AG09319 (cell line): Measurements from ENCODE around the gene BTG1.

Experiments
- DNase-seq: peaks from one replicate; pipeline ENCODE4 v3.0.0-alpha.2; 2010; ENCODE audit warnings: low read depth; ENCODE audit errors: extremely low read depth
- TF ChIP-seq, protein P1 (sequence below): IDR thresholded peaks from 2 replicates; pipeline ENCODE4 v1.5.1; 2011; ENCODE audit warnings: low read depth, mild to moderate bottlenecking, inconsistent platforms, low read length, moderate library complexity

BTG1 gene

DNA sequence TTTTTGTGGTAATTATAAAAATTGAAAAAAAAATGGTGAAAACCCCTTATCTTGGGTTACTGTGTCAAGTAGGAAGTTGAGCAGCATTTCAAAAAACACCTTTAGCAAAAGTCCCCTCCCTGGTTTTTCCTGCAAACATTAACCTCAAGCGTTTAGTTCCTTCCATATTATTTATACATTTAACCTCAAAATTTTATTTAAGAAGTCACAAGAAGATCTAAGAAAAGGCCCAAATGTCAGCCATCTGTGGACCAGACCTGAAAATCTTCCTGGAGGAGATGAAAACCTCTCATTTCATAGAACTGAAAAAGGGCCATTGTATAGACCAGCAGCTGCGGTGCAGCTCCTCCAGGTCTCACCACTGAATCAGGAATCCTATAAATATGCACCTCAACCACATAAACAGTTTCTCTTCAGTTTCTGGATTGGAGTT is 40.4 kb upstream of the BTG1 start:
- no peak for DNase-seq

DNA sequence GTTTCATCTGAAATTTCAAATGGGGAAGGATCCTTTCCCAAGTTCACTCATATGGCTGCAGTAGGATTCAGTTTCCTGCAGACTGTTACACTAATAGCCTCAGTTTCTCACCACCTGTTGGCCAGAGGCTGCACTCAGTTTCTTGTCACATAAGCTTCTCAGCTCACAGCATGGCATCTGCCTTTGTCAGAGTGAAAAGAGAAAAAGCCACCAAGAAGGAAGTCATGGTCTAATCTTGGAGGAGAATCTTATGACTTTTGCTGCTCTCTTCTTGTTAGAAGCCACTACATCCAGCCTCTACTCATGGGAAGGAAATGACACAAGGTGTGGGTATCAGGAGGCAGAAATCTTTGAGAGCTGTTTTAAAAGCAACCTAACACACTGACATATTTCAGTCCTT is 39.4 kb upstream of the BTG1 start:
- DNase-seq, result no peak
- TF ChIP-seq, protein P1, sequence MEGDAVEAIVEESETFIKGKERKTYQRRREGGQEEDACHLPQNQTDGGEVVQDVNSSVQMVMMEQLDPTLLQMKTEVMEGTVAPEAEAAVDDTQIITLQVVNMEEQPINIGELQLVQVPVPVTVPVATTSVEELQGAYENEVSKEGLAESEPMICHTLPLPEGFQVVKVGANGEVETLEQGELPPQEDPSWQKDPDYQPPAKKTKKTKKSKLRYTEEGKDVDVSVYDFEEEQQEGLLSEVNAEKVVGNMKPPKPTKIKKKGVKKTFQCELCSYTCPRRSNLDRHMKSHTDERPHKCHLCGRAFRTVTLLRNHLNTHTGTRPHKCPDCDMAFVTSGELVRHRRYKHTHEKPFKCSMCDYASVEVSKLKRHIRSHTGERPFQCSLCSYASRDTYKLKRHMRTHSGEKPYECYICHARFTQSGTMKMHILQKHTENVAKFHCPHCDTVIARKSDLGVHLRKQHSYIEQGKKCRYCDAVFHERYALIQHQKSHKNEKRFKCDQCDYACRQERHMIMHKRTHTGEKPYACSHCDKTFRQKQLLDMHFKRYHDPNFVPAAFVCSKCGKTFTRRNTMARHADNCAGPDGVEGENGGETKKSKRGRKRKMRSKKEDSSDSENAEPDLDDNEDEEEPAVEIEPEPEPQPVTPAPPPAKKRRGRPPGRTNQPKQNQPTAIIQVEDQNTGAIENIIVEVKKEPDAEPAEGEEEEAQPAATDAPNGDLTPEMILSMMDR, result no peak

More for the DNA sequence above, 40.4 kb upstream of the BTG1 start:
- TF ChIP-seq, protein P1, result no peak

DNA sequence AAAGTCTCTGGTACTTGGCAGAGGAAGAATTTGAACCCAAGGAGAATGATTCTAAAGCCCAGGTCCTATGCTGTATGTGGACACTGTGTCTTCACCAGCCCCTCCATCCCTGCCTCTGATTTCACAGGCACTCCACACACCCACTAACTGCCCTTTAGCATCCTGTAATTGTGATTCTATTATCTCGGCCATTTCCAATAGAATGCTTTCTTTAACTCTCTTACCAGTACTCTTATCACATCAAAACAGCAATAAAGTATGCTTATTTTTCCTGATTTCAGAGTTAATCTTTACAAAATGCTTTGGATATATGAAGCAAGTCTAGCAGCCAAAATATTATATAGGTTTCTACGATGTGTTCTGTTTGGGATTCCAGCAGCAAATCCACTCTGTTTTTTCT is 37.9 kb upstream of the BTG1 start:
- TF ChIP-seq, protein P1, result no peak

DNA sequence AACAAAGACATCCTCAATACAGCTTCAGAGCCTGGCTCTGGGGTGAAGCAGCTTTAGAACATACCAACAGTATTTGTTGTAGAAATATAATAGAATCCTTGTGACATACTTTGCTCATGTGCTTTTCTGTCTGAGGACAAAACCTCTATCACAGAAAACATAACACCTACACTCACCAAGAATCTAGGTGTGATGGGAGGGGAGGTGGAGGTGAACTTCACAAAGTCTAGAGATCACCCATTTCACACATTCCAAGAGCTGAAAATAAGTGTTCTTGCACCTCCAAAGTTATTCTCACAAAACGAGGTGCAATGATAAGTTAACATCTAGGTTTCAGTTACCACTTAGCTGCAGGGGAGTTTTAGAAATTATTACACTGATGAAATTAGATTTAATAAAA is 32.7 kb upstream of the BTG1 start:
- DNase-seq, result no peak
- TF ChIP-seq, protein P1, result no peak

More for the DNA sequence above, 37.9 kb upstream of the BTG1 start:
- DNase-seq, result no peak

DNA sequence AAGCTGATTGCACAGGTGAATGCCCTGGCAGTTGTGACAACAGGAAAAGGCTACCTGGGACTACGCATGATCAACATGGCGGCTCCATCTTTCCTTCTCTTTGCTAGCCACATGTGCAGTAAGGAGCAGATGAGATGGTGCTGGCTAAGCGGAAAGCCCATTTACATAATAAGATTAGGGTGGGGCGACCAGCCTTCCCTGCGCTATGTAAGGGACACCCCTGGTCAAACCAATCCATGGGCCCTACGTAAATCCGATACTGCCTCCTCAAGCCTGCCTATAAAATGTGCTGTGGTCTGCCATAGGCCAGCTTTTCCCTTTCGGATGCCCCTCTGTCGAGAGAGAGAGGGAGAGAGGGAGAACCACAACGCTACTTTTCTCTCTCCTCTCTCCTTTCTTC is 31.0 kb upstream of the BTG1 start:
- TF ChIP-seq, protein P1, result no peak
- DNase-seq, result no peak

DNA sequence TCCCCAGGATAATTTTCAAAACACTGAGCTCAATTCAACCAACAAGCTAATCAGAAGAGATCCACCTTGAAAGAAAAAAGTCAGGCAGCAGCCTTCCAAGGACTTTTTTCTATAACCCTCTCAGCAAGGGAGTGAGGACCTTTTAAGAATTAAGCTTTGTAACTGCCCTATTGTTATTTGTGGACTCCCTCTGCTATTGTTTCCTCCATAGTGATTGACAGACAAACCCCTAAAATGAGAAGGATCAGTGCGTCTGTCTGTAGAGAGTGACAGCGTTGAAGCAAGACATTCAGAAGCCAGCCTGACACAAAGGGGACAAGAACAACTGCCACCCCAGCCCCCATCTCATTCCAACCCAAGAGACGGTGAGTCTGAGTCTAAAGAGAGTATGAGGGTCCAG is 30.3 kb upstream of the BTG1 start:
- TF ChIP-seq, protein P1, result no peak

DNA sequence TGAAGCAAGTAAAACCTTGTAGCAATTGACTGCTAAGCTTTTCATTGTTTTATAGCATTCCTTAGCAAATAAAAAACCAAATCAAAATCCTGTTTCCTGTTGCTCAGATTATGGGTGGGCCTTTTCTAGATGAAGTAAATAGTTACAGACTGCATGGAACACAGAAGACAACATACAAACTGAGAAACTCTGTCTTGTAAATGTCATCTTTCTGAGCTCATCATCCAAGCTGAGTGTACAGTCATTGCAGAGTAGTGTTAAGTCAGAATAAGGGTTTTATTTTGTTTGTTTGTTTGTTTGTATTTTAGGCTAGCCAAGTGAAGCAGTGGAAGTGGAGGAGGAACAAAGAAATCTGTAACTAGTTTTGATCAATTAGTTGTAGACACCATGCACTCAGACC is 24.4 kb upstream of the BTG1 start:
- DNase-seq, result no peak
- TF ChIP-seq, protein P1, result no peak

More for the DNA sequence above, 30.3 kb upstream of the BTG1 start:
- DNase-seq, result no peak
